Skeletal muscle tissue (tissue), 4 donors: ENCODE results near the gene KARS1. TPM values are rescaled to one million over a fixed set of nuclear protein-coding genes. Genes with fewer than 3 reads are reported as not detected.

Experiments
- H3K27ac ChIP-seq: one replicate; pipeline ENCODE4 v1.7.0; 2013; ENCODE audit warnings: mild to moderate bottlenecking, low read depth, low read length, inconsistent platforms
- H3K27me3 ChIP-seq, 3 donors: one replicate each; pipeline ENCODE4 v1.7.0; 2013; ENCODE audit warnings: low read length in 3 of 3; ENCODE audit not compliant: control insufficient read depth in 3 of 3, insufficient read depth in 3 of 3
- H3K36me3 ChIP-seq, 3 donors: one replicate each; pipeline ENCODE4 v1.7.0; 2013; ENCODE audit warnings: low read length in 3 of 3; ENCODE audit not compliant: control insufficient read depth in 3 of 3, insufficient read depth in 3 of 3
- H3K4me1 ChIP-seq, 3 donors: one replicate each; pipeline ENCODE4 v1.7.0; 2013; ENCODE audit warnings: low read length in 3 of 3, mild to moderate bottlenecking in 3 of 3; ENCODE audit not compliant: control insufficient read depth in 3 of 3, insufficient read depth in 3 of 3
- H3K4me3 ChIP-seq, 3 donors: one replicate each; pipeline ENCODE4 v1.7.0; 2013; ENCODE audit warnings: low read length in 3 of 3
- H3K9ac ChIP-seq, 3 donors: one replicate each; pipeline ENCODE4 v1.7.0; 2013; ENCODE audit warnings: low read length in 3 of 3, mild to moderate bottlenecking in 3 of 3, moderate library complexity in 2 of 3, low read depth in 1 of 3
- H3K9me3 ChIP-seq, 3 donors: one replicate each; pipeline ENCODE4 v1.7.0; 2013; ENCODE audit warnings: low read length in 3 of 3; ENCODE audit not compliant: control insufficient read depth in 3 of 3
- total RNA-seq: library from RNA; depleted of rRNA; stranded (reverse); fragments of >200 nt; gene quantifications from one replicate; pipeline ENCODE4 v1.2.3, GENCODE V29; 2014
- donor health status: Osteomylitis.

Gene KARS1
- total RNA-seq = 131 TPM

- H3K9ac ChIP-seq = peak within 1 kb of the TSS; percentile 99
- H3K4me1 ChIP-seq = peaks cover 35 to 50% (median 41%) of the 10 kb centered on the region in 3 donors
- peaks cover 10 to 21% (median 15%) of the 10 kb centered on the region in 3 donors for H3K36me3 ChIP-seq
- H3K27ac ChIP-seq = peak within 1 kb of the TSS; percentile 98
- H3K4me3 ChIP-seq = peak within 1 kb of the TSS; percentile 91 to 99 (median 96)
- H3K27me3 ChIP-seq = no peaks in the 10 kb centered on the region
- H3K9me3 ChIP-seq = no peaks in the 10 kb centered on the region
Measured at GRCh38 chr16:75647492-75648264, at the start of gene KARS1, which contains the start of gene TERF2IP. KARS1 (minus strand) TSS chr16:75647665; CDS start chr16:75647639, 26 bp downstream. TERF2IP (plus strand) TSS chr16:75647773; CDS start chr16:75647883, 110 bp downstream.

- Histone ChIP-seq H3K9me3 (no peaks in the 10 kb centered on the region), H3K27me3 (no peaks in the 10 kb centered on the region), H3K4me1 (no peaks in the 10 kb centered on the region), H3K36me3 (no peaks in the 10 kb centered on the region), H3K9ac (no peak overlapping the region), H3K4me3 (no peak overlapping the region), H3K27ac (no peak overlapping the region)
Measured at GRCh38 chr16:75695708-75696107, 48.2 kb upstream of the KARS1 start.

GRCh38 chr16:75687361-75687760 lies 39.9 kb upstream of the KARS1 start:
- Histone ChIP-seq H3K4me3 (no peak overlapping the region), H3K27me3 (no peaks in the 10 kb centered on the region), H3K36me3 (no peaks in the 10 kb centered on the region), H3K9me3 (no peaks in the 10 kb centered on the region), H3K9ac (no peak overlapping the region), H3K4me1 (peaks cover 0 to 3% (median 0%) of the 10 kb centered on the region in 3 donors), H3K27ac (no peak overlapping the region)

- Histone ChIP-seq H3K9ac (no peak overlapping the region), H3K27me3 (no peaks in the 10 kb centered on the region), H3K4me1 (peaks cover 0 to under 1% (median 0%) of the 10 kb centered on the region in 3 donors), H3K9me3 (no peaks in the 10 kb centered on the region), H3K4me3 (no peak overlapping the region), H3K36me3 (no peaks in the 10 kb centered on the region), H3K27ac (no peak overlapping the region)
Measured at GRCh38 chr16:75682308-75682707, 34.8 kb upstream of the KARS1 start.

DNA sequence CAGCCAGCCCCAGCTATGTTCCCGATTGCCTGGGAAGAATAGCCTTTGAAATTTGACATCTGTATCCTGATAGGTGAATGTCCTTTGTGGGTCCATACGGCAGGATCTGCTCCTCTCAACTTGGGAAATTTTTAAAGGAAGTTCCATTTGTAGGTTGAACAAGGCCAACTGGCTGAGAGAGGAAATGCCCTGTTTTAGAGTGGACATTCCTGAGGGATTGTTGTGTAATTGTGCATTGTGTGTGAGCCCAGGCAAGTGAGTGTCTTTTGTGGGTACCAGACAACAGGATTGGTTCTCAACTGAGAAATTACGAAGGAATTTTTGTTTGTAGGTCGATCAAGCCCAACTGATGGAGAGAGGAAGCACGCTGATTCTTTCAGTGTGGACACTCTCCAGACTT lies 31.9 kb upstream of the KARS1 start:
- Histone ChIP-seq H3K9ac (no peak overlapping the region), H3K4me3 (no peak overlapping the region), H3K27me3 (no peaks in the 10 kb centered on the region), H3K27ac (no peak overlapping the region), H3K36me3 (no peaks in the 10 kb centered on the region), H3K4me1 (no peaks in the 10 kb centered on the region), H3K9me3 (no peaks in the 10 kb centered on the region)

GRCh38 chr16:75676909-75677308 lies 29.4 kb upstream of the KARS1 start, which contains the start of gene CPHXL2:
CPHXL2 (minus strand) TSS chr16:75677009; CDS start chr16:75676999, 10 bp downstream.
- Histone ChIP-seq H3K4me3 (no peak within 1 kb of the TSS), H3K36me3 (no peaks in the 10 kb centered on the region), H3K9ac (no peak within 1 kb of the TSS), H3K9me3 (no peaks in the 10 kb centered on the region), H3K27ac (no peak within 1 kb of the TSS), H3K27me3 (no peaks in the 10 kb centered on the region), H3K4me1 (no peaks in the 10 kb centered on the region)

GRCh38 chr16:75667503-75667902 lies 20.0 kb upstream of the KARS1 start:
- Histone ChIP-seq H3K27ac (no peak overlapping the region), H3K9ac (no peak overlapping the region), H3K4me3 (no peak overlapping the region), H3K4me1 (no peaks in the 10 kb centered on the region), H3K36me3 (no peaks in the 10 kb centered on the region), H3K27me3 (no peaks in the 10 kb centered on the region), H3K9me3 (no peaks in the 10 kb centered on the region)

- Histone ChIP-seq H3K27me3 (no peaks in the 10 kb centered on the region), H3K4me1 (peaks cover 0 to 5% (median 0%) of the 10 kb centered on the region in 3 donors), H3K9me3 (no peaks in the 10 kb centered on the region), H3K9ac (no peak overlapping the region), H3K36me3 (peaks cover 17 to 29% (median 26%) of the 10 kb centered on the region in 3 donors), H3K27ac (no peak overlapping the region), H3K4me3 (no peak overlapping the region)
Measured at GRCh38 chr16:75660726-75661302, 13.3 kb upstream of the KARS1 start.

DNA sequence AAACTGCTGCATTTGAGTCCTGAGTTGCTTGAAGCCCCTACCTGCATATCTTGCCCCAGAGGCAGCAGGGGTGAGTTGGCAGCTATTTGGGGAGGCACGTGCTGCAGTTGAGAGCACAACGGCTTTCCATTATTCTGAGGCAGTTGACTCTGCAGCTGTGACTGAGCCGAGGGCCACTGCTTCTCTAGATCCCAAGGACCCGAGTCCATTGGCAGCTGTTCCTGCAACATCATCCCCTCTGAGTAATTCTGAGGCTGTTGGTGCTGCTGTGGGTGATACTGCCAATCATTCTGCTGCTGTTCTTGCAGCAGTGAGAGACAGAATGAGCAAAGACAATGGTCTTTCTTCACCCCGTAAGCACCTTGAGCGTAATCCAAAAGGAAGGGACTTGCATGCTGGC lies 12.9 kb upstream of the KARS1 start:
- Histone ChIP-seq H3K9me3 (no peaks in the 10 kb centered on the region), H3K27me3 (no peaks in the 10 kb centered on the region), H3K4me1 (peaks cover 0 to 5% (median 0%) of the 10 kb centered on the region in 3 donors), H3K27ac (no peak overlapping the region), H3K36me3 (peaks cover 21 to 33% (median 31%) of the 10 kb centered on the region in 3 donors), H3K9ac (no peak overlapping the region), H3K4me3 (no peak overlapping the region)

DNA sequence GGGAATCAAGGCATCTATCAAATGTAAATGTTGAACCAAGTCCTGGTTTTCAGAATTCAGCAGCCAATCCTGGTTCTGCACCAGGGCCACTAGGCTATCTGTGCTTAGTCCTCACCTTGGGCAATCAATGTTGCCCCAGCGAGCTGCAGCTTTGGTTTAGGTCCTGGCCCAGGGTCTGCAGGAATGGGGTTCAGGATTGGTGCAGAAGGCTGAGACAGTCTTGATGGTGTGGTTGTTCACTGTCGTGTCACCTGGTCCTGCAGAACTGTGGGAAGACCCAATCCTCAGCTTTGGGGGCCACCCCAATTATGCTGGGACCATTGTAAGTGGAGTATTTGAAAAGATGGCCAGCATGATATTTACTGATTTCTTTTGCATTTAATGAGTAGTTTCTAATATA lies 10.7 kb upstream of the KARS1 start:
- no peak overlapping the region for H3K9ac ChIP-seq
- no peak overlapping the region for H3K27ac ChIP-seq
- peaks cover 25 to 42% (median 40%) of the 10 kb centered on the region in 3 donors for H3K36me3 ChIP-seq
- no peaks in the 10 kb centered on the region for H3K27me3 ChIP-seq
- H3K9me3 ChIP-seq = no peaks in the 10 kb centered on the region
- no peak overlapping the region for H3K4me3 ChIP-seq
- H3K4me1 ChIP-seq = peaks cover 0 to 9% (median 0%) of the 10 kb centered on the region in 3 donors
